ENCODE results near the gene PARP1. TPM values are rescaled to one million over a fixed set of nuclear protein-coding genes. Genes with fewer than 3 reads are reported as not detected.

Gene PARP1
- total RNA-seq, 1 experiment from 2014 or later: 213 TPM

- no peak overlapping the region for H3K4me3 ChIP-seq (replicated peaks in 1 of 2; ENCODE audit: low read depth in 1 of 2, low read length in 2 of 2)
- no peaks in the 10 kb centered on the region for H3K9me2 ChIP-seq (ENCODE audit: insufficient read depth)
- no peaks in the 10 kb centered on the region for H3K27me3 ChIP-seq (ENCODE audit: insufficient read depth, low read length)
- no peak overlapping the region for H3K9ac ChIP-seq (ENCODE audit: low read length)
- no peak for TF ChIP-seq YY1 (IDR thresholded peaks at IDR 0.05; ENCODE audit: extremely low read depth, insufficient replicate concordance, low read depth, low read length)
- TF ChIP-seq EZH2 (IDR thresholded peaks at IDR 0.05): no peak
- ATAC-seq (no peak), DNase-seq (ENCODE audit: low read depth, low spot score) (no peak)
- ChIA-PET RAD21 (ENCODE audit: low non-redundant PET in 1 of 2, low total read pairs in 2 of 2, uncharacterized antibody in 2 of 2, unreplicated experiment in 2 of 2) (no interaction called here), POLR2A (no interaction called here), CTCF (no interaction called here)
- H3K36me3 ChIP-seq (ENCODE audit: control insufficient read depth in 1 of 2, insufficient read depth in 2 of 2, low read length in 2 of 2): peaks cover 82 to 84% of the 10 kb centered on the region in 2 experiments
- no peaks in the 10 kb centered on the region for H3K4me1 ChIP-seq (ENCODE audit: control insufficient read depth in 1 of 2, insufficient read depth in 2 of 2, low read length in 2 of 2)
- no peak overlapping the region for H3K4me2 ChIP-seq (ENCODE audit: low read length)
- no TSS peak for BruUV-seq (replicated peaks)
- intact Hi-C loops (cut with micrococcal nuclease): no loop called here
- no peak overlapping the region for H3K27ac ChIP-seq (ENCODE audit: low read depth, low read length)
- no peaks in the 10 kb centered on the region for H3K9me3 ChIP-seq (ENCODE audit: control insufficient read depth in 1 of 2, insufficient read depth in 1 of 2, low read depth in 1 of 2, low read length in 2 of 2)
- H2AFZ ChIP-seq (ENCODE audit: low read depth, low read length, poor library complexity, severe bottlenecking): no peak overlapping the region
- H4K20me1 ChIP-seq (ENCODE audit: insufficient read depth): no peaks in the 10 kb centered on the region
- H3K79me2 ChIP-seq (ENCODE audit: insufficient read depth, low read length): 0 out of 2 replicates have a peak, but pooled peaks cover 6% of the 10 kb centered on the region
These were observed 26.5 kb downstream of the PARP1 start for GRCh38 chr1:226381226-226381998.

DNA sequence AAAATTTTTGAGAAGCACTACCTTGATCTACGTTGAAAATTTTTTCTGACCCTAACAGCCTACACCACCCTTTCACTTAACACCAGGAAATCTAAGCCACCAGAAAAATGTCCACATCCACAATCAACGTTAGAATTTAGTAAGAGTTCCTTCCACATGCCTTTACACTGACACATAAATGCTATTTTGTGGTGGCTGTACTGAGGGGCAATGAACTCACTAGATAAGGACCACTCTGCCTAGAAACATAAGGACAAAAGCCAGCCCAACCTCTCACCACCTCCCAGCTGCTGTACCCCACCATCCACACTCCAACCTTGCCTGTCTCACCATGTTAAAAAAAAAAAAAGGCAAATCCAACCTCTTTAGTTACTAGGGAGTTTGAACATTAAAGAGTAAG lies 29.8 kb downstream of the PARP1 start:
- peaks cover 81 to 83% of the 10 kb centered on the region in 2 experiments for H3K36me3 ChIP-seq (ENCODE audit: control insufficient read depth in 1 of 2, insufficient read depth in 2 of 2, low read length in 2 of 2)
- no peak overlapping the region for H3K9ac ChIP-seq (ENCODE audit: low read length)
- ChIA-PET CTCF (no interaction called here), RAD21 (ENCODE audit: low non-redundant PET in 1 of 2, low total read pairs in 2 of 2, uncharacterized antibody in 2 of 2, unreplicated experiment in 2 of 2) (no interaction called here), POLR2A (no interaction called here)
- no peaks in the 10 kb centered on the region for H3K4me1 ChIP-seq (ENCODE audit: control insufficient read depth in 1 of 2, insufficient read depth in 2 of 2, low read length in 2 of 2)
- H3K27me3 ChIP-seq (ENCODE audit: insufficient read depth, low read length): no peaks in the 10 kb centered on the region
- H3K27ac ChIP-seq (ENCODE audit: low read depth, low read length): no peak overlapping the region
- no peak overlapping the region for H2AFZ ChIP-seq (ENCODE audit: low read depth, low read length, poor library complexity, severe bottlenecking)
- no peaks in the 10 kb centered on the region for H4K20me1 ChIP-seq (ENCODE audit: insufficient read depth)
- H3K79me2 ChIP-seq (ENCODE audit: insufficient read depth, low read length): no peaks in the 10 kb centered on the region
- no peak for DNase-seq (ENCODE audit: low read depth, low spot score)
- no peaks in the 10 kb centered on the region for H3K9me2 ChIP-seq (ENCODE audit: insufficient read depth)
- no peaks in the 10 kb centered on the region for H3K9me3 ChIP-seq (ENCODE audit: control insufficient read depth in 1 of 2, insufficient read depth in 1 of 2, low read depth in 1 of 2, low read length in 2 of 2)
- no TSS peak for BruUV-seq (replicated peaks)
- no peak for ATAC-seq
- H3K4me3 ChIP-seq (replicated peaks in 1 of 2; ENCODE audit: low read depth in 1 of 2, low read length in 2 of 2): no peak overlapping the region
- H3K4me2 ChIP-seq (ENCODE audit: low read length): no peak overlapping the region
- TF ChIP-seq, protein P1, sequence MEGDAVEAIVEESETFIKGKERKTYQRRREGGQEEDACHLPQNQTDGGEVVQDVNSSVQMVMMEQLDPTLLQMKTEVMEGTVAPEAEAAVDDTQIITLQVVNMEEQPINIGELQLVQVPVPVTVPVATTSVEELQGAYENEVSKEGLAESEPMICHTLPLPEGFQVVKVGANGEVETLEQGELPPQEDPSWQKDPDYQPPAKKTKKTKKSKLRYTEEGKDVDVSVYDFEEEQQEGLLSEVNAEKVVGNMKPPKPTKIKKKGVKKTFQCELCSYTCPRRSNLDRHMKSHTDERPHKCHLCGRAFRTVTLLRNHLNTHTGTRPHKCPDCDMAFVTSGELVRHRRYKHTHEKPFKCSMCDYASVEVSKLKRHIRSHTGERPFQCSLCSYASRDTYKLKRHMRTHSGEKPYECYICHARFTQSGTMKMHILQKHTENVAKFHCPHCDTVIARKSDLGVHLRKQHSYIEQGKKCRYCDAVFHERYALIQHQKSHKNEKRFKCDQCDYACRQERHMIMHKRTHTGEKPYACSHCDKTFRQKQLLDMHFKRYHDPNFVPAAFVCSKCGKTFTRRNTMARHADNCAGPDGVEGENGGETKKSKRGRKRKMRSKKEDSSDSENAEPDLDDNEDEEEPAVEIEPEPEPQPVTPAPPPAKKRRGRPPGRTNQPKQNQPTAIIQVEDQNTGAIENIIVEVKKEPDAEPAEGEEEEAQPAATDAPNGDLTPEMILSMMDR (IDR thresholded peaks at IDR 0.05 in 2 of 3, conservative IDR thresholded peaks at IDR 0.05 in 1 of 3; ENCODE audit: borderline replicate concordance in 1 of 3, insufficient read depth in 1 of 3, low read depth in 2 of 3, low read length in 2 of 3): no peak
- no peak for TF ChIP-seq POLR2AphosphoS5 (IDR thresholded peaks at IDR 0.05; ENCODE audit: low read depth, low read length)
- TF ChIP-seq TCF7L2 (IDR thresholded peaks at IDR 0.05; ENCODE audit: borderline replicate concordance, extremely low read depth, insufficient read depth, insufficient read length): no peak
- no peak for TF ChIP-seq JUND (IDR thresholded peaks at IDR 0.05)
- no peak for TF ChIP-seq EZH2 (IDR thresholded peaks at IDR 0.05)
- TF ChIP-seq SIN3A (IDR thresholded peaks at IDR 0.05; ENCODE audit: low read depth): no peak
- no peak for TF ChIP-seq ELF1 (IDR thresholded peaks at IDR 0.05; ENCODE audit: borderline replicate concordance, low read depth)
- intact Hi-C loops (cut with micrococcal nuclease): no loop called here

All from HCT116 (cell line).